Cardiac fibroblast (primary cell): ENCODE results near the gene OS9.

Experiments used
- DNase-seq, 2 donors: peaks; one replicate each; pipeline versions ENCODE4 v3.0.0 to v3.0.0-alpha.2; 2010; ENCODE audit warnings: low read depth in 2 of 2
- H3K4me3 ChIP-seq, 2 donors: replicated peaks in 1 of 2; 1 replicate in 1 of 2; 2 replicates in 1 of 2; pipeline ENCODE4 v1.5.1; 2011; ENCODE audit warnings: low read depth in 2 of 2, low read length in 2 of 2, mild to moderate bottlenecking in 2 of 2, moderate library complexity in 1 of 2
- TF ChIP-seq, protein P1 (sequence below): IDR thresholded peaks from one replicate; pipeline ENCODE4 v1.5.1; 2011; ENCODE audit warnings: low read depth, mild to moderate bottlenecking, low read length, inconsistent platforms

Gene OS9

GRCh38 chr12:57715786-57716185 lies 21.9 kb downstream of the OS9 start:
- DNase-seq = no peak
- H3K4me3 ChIP-seq = no peak overlapping the region
- TF ChIP-seq, protein P1, sequence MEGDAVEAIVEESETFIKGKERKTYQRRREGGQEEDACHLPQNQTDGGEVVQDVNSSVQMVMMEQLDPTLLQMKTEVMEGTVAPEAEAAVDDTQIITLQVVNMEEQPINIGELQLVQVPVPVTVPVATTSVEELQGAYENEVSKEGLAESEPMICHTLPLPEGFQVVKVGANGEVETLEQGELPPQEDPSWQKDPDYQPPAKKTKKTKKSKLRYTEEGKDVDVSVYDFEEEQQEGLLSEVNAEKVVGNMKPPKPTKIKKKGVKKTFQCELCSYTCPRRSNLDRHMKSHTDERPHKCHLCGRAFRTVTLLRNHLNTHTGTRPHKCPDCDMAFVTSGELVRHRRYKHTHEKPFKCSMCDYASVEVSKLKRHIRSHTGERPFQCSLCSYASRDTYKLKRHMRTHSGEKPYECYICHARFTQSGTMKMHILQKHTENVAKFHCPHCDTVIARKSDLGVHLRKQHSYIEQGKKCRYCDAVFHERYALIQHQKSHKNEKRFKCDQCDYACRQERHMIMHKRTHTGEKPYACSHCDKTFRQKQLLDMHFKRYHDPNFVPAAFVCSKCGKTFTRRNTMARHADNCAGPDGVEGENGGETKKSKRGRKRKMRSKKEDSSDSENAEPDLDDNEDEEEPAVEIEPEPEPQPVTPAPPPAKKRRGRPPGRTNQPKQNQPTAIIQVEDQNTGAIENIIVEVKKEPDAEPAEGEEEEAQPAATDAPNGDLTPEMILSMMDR = no peak

GRCh38 chr12:57716305-57716704 lies 22.4 kb downstream of the OS9 start:
- no peak overlapping the region for H3K4me3 ChIP-seq
- TF ChIP-seq, protein P1 = no peak
- no peak for DNase-seq

DNA sequence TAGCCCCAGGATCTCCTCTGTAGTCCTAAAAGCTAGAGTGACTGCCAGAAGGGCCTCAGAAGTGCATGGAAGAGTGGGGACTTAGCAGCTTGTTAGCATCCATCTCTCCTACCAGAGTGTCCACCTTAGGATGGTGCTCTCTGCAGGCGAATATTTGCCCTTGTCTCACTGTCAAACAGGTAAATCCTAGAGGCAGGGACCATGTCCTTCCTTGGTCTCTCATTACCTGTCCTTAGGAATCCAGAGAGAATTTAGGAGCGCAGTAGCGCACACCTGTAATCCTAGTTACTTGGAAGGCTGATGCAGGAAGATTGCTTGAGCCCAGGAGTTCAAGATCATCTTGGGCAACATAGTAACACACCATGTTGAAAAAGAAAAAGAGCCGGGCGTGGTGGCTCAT lies 23.2 kb downstream of the OS9 start:
- TF ChIP-seq, protein P1 = no peak
- H3K4me3 ChIP-seq = no peak overlapping the region
- no peak for DNase-seq

GRCh38 chr12:57717846-57718640 lies 24.1 kb downstream of the OS9 start:
- H3K4me3 ChIP-seq = no peak overlapping the region
- TF ChIP-seq, protein P1 = no peak
- no peak for DNase-seq

GRCh38 chr12:57718641-57719528 lies 25.0 kb downstream of the OS9 start:
- H3K4me3 ChIP-seq = no peak overlapping the region
- TF ChIP-seq, protein P1 = no peak
- DNase-seq = no peak

DNA sequence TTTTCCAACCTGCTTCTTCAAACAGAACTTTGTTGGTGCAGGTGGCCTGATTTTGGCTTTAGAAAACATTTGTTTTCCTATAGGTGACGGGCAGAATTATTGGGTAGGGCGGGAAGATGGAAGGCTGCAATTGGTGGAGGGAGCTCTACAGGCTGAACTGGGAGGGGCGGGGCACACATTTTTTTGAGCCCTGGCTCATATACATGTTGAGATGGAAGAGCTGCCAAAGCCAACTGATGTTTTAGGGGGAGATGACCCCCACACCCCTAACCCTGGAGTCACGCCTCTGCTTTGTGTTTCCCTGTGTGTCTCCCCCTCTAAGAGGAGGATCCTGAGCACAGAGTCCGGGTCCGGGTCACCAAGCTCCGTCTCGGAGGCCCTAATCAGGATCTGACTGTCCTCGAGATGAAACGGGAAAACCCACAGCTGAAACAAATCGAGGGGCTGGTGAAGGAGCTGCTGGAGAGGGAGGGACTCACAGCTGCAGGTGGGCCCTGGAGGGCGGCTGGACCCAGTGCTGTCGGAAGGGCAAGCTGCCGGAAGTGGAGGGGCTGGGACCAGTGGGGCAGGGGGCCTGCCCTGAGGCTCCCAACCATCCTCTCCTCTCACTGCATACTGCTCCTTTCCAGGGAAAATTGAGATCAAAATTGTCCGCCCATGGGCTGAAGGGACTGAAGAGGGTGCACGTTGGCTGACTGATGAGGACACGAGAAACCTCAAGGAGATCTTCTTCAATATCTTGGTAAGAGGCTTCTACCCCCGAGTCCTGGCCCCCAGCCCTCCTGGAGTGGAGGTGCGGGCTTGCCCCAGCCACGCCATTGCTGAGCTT lies 26.1 kb downstream of the OS9 start:
- no peak overlapping the region for H3K4me3 ChIP-seq
- no peak for DNase-seq
- TF ChIP-seq, protein P1 = no peak
